Activated B cell treated with CpG ODN at 0.5 μM for 24 hours (primary cell): ENCODE measurements around the gene FAM161B. TPM values are rescaled to one million over a fixed set of nuclear protein-coding genes. Genes with fewer than 3 reads are reported as not detected.

Experiments
- ATAC-seq: fragments of 200-7000 bp; cut with Tn5 transposase; one replicate; pipeline ENCODE4 v1.10.0; 2021; ENCODE audit warnings: low read depth, mild to moderate bottlenecking, moderate library complexity
- CTCF ChIA-PET: fragments of 350-600 bp; sonication (Branson Sonifier 250); formaldehyde crosslinking; loops from one replicate; lab custom pipeline; 2021; ENCODE audit warnings: antibody characterized with exemption; lab: Charles Lee
- POLR2A ChIA-PET: fragments of 350-600 bp; sonication (Branson Sonifier 250); formaldehyde crosslinking; loops from one replicate; lab custom pipeline; 2021; ENCODE audit warnings: antibody characterized with exemption; lab: Charles Lee
- DNase-seq: peaks from one replicate; pipeline ENCODE4 v3.0.0; 2022
- H3K27ac Mint-ChIP-seq: one replicate; pipeline ENCODE4 v1.8.0; 2020; ENCODE audit warnings: mixed read lengths
- H3K27me3 Mint-ChIP-seq: one replicate; pipeline ENCODE4 v1.8.0; 2021; ENCODE audit warnings: mixed read lengths
- H3K36me3 Mint-ChIP-seq: one replicate; pipeline ENCODE4 v1.8.0; 2021; ENCODE audit warnings: low read depth, mixed read lengths
- H3K4me1 Mint-ChIP-seq: one replicate; pipeline ENCODE4 v1.8.0; 2021; ENCODE audit warnings: mixed read lengths
- H3K4me3 Mint-ChIP-seq: one replicate; pipeline ENCODE4 v1.8.0; 2020; ENCODE audit warnings: mild to moderate bottlenecking, mixed read lengths
- H3K9me3 Mint-ChIP-seq: one replicate; pipeline ENCODE4 v1.8.0; 2020; ENCODE audit warnings: mixed read lengths
- intact Hi-C: fragments of 100-400 bp; cut with micrococcal nuclease; formaldehyde crosslinking; loops from one replicate; pipeline ENCODE4 v1.15.1; 2024
- total RNA-seq: library from RNA; stranded (reverse); gene quantifications from 2 replicates; pipeline ENCODE4 v1.2.3, GENCODE V29; 2022
- TF ChIP-seq, protein P1 (sequence below): fragments of 200-600 bp; IDR thresholded peaks from one replicate; pipeline ENCODE4 v1.8.0; 2022; ENCODE audit warnings: antibody characterized with exemption, mild to moderate bottlenecking

The FAM161B gene
- total RNA-seq, 1 donor from 2014 or later, result 2.3 TPM

DNA sequence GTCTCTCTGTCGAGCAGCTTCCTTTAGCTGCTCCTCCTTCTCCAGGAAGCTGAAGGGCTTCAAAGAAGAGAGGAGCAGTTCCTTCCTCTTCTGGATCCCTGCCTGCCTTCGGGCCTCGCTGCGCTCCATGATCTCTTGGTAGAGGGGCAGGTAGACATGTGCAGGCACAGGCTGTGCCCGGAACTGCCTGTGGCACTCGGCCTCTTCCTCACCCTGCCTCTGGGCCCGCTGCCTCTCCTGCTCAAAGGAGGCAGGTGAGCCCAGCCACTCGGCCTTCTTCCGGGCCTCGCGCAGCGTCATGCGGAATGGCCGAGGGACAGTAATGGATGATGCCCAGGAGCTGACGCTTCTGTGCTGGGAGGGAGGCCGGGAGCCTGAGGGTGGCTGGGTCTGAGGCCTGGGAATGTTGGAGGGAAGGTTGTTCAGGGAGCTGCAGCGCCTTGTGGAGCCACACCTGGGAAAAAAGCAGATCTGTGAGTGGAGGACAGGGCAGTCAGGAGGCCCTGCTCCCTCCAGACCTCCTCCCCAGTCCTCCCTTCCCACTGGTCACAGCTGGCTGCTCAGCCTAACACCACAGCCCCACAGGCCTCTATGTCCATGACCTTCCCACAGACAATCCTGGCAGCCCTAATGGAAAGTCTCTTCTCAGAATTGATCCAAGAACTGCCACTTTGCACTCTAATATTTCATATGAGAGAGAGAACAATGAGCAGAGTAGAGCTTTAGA is 5.3 kb downstream of the FAM161B start:
- CTCF ChIA-PET, result no interaction called here
- no peak for ATAC-seq
- H3K4me3 Mint-ChIP-seq, result no peak overlapping the region
- DNase-seq, result no peak
- TF ChIP-seq, protein P1, sequence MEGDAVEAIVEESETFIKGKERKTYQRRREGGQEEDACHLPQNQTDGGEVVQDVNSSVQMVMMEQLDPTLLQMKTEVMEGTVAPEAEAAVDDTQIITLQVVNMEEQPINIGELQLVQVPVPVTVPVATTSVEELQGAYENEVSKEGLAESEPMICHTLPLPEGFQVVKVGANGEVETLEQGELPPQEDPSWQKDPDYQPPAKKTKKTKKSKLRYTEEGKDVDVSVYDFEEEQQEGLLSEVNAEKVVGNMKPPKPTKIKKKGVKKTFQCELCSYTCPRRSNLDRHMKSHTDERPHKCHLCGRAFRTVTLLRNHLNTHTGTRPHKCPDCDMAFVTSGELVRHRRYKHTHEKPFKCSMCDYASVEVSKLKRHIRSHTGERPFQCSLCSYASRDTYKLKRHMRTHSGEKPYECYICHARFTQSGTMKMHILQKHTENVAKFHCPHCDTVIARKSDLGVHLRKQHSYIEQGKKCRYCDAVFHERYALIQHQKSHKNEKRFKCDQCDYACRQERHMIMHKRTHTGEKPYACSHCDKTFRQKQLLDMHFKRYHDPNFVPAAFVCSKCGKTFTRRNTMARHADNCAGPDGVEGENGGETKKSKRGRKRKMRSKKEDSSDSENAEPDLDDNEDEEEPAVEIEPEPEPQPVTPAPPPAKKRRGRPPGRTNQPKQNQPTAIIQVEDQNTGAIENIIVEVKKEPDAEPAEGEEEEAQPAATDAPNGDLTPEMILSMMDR, result no peak
- POLR2A ChIA-PET, result no interaction called here
- H3K27me3 Mint-ChIP-seq, result no peaks in the 10 kb centered on the region
- no peaks in the 10 kb centered on the region for H3K9me3 Mint-ChIP-seq
- intact Hi-C loops, result no loop called here
- peaks cover 31% of the 10 kb centered on the region for H3K36me3 Mint-ChIP-seq
- no peaks in the 10 kb centered on the region for H3K4me1 Mint-ChIP-seq
- H3K27ac Mint-ChIP-seq, result no peak overlapping the region

DNA sequence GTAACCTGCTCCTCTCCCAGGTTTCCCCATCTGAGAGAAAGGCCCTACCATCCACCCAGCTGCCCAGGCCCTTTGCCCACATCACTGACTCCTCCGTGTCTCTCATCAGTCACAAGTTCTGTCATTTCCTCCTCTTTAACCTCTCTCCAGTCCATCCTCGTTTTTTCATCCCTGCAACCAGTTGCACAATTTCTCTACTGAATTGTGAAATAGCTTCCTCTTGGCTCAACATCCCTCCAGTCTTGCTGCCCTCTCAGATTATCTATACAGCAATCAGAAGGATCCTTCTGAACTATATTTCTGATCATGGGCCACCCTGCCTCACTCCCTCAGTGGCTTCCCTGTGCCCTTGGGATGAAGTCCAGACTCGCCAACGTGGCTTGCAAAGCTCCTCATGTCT is 6.8 kb downstream of the FAM161B start:
- ATAC-seq (no peak), DNase-seq (no peak)
- H3K36me3 Mint-ChIP-seq, result peaks cover 31% of the 10 kb centered on the region
- intact Hi-C loops, result no loop called here
- no peaks in the 10 kb centered on the region for H3K27me3 Mint-ChIP-seq
- no peaks in the 10 kb centered on the region for H3K9me3 Mint-ChIP-seq
- H3K27ac Mint-ChIP-seq, result no peak overlapping the region
- TF ChIP-seq, protein P1, result no peak
- CTCF ChIA-PET, result no interaction called here
- H3K4me3 Mint-ChIP-seq, result no peak overlapping the region
- no peaks in the 10 kb centered on the region for H3K4me1 Mint-ChIP-seq
- POLR2A ChIA-PET, result no interaction called here

DNA sequence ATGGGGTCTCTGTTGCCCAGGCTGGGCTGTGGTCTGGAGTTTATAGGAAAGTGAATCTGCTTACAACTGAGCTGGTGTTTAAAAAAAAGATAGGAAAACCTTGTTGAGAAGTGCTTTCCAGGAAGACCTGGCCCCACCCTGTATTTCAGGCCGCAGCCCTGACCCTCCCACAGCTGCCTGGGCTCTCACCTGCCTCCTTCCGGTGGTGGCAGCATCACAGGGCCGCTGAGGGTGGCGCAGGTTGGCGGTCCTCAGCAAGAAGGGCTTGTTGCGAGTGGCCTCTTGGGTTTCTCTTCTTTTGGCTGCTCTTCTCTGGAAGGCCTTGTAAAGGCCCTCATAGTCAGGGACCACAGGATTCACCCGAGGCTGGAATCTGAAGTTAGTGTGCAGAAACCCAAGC is 7.7 kb downstream of the FAM161B start:
- no peaks in the 10 kb centered on the region for H3K4me1 Mint-ChIP-seq
- no peak for DNase-seq
- CTCF ChIA-PET, result no interaction called here
- no peaks in the 10 kb centered on the region for H3K27me3 Mint-ChIP-seq
- TF ChIP-seq, protein P1, result no peak
- POLR2A ChIA-PET, result no interaction called here
- H3K36me3 Mint-ChIP-seq, result peaks cover 37% of the 10 kb centered on the region
- H3K27ac Mint-ChIP-seq, result no peak overlapping the region
- ATAC-seq, result no peak
- H3K9me3 Mint-ChIP-seq, result no peaks in the 10 kb centered on the region
- no peak overlapping the region for H3K4me3 Mint-ChIP-seq
- intact Hi-C loops, result no loop called here

DNA sequence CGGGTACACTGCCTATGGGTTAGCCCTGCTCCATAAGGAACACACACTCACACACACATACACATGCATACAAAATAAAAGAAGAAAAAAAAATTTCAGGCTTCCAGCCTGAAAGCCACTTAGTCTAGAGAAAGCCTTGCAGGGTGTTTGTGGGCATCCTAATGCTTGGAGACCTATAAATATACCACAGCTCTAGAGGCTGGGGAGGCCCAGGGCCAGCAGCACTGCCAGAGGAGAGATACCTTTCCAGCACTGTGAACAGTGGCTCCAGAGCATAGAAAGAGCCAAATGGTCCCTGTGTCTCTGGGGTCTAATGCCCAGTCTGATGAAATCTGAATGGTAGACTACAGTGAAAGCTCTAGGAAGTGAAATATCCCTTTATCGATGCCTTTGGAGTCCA is 12.9 kb downstream of the FAM161B start:
- TF ChIP-seq, protein P1, result no peak
- ATAC-seq (no peak), DNase-seq (no peak)
- Mint-ChIP-seq H3K9me3 (no peaks in the 10 kb centered on the region), H3K27ac (no peak overlapping the region), H3K4me1 (no peaks in the 10 kb centered on the region), H3K27me3 (no peaks in the 10 kb centered on the region), H3K36me3 (peaks cover 58% of the 10 kb centered on the region), H3K4me3 (no peak overlapping the region)
- ChIA-PET POLR2A (no interaction called here), CTCF (no interaction called here)
- intact Hi-C loops, result no loop called here

DNA sequence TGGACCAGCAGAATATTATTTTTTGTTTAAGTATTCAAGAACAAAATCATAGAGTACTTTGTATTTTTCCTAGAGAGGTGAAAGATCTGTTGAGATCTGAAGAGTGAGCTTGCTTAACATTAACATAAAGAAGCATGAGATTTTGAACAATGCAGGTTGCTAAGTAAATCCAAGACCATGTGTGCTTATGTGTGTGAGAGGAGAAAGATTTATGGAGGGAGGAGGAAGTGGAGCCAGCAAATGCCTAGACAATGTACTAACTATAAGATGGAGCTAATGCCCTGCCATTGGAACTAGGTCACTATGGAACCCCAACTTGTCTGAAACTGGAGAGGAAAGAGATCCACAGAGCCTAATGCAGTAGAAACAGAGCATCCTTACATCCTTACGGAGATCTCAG is 13.3 kb downstream of the FAM161B start:
- Mint-ChIP-seq H3K27ac (no peak overlapping the region), H3K27me3 (no peaks in the 10 kb centered on the region), H3K36me3 (peaks cover 61% of the 10 kb centered on the region), H3K4me3 (no peak overlapping the region), H3K9me3 (no peaks in the 10 kb centered on the region), H3K4me1 (no peaks in the 10 kb centered on the region)
- ATAC-seq, result no peak
- no peak for DNase-seq
- POLR2A ChIA-PET, result no interaction called here
- intact Hi-C loops, result no loop called here
- TF ChIP-seq, protein P1, result no peak
- CTCF ChIA-PET, result interaction anchor here (0.6 to 1.2 kb wide), 2 partner anchors 25 to 99 kb away, joined by 3 read pairs; no protein-coding TSS in a partner anchor
